K562 (cell line): Measurements from ENCODE around the gene IL18RAP. TPM values are rescaled to one million over a fixed set of nuclear protein-coding genes. Genes with fewer than 3 reads are reported as not detected.

ENCODE experiments used
- ARID1B ChIP-seq: fragments of 450-650 bp; IDR thresholded peaks from 2 replicates; pipeline ENCODE4 v1.6.1; 2016; ENCODE audit warnings: antibody characterized with exemption, mild to moderate bottlenecking, inconsistent platforms
- ARNT ChIP-seq, 2 experiments: fragments of 450-650 bp; IDR thresholded peaks; 2 replicates each; pipeline ENCODE4 v1.6.1; 2016; ENCODE audit warnings: mild to moderate bottlenecking in 1 of 2
- CCAR2 ChIP-seq: fragments of 200-400 bp; formaldehyde crosslinking; IDR thresholded peaks from 2 replicates; pipeline ENCODE4 v1.6.1; 2017; ENCODE audit warnings: mild to moderate bottlenecking, low read depth, low read length
- FUS ChIP-seq: fragments of 200-400 bp; formaldehyde crosslinking; optimal IDR thresholded peaks from 2 replicates; pipeline ENCODE3; 2017; ENCODE audit warnings: low read depth, low read length
- HDAC6 ChIP-seq: IDR thresholded peaks from 2 replicates; pipeline ENCODE4 v1.6.1; 2012; ENCODE audit warnings: low read depth, mild to moderate bottlenecking, control low read depth, inconsistent platforms, low read length, moderate library complexity
- HNRNPH1 ChIP-seq: fragments of 200-400 bp; formaldehyde crosslinking; optimal IDR thresholded peaks from 2 replicates; pipeline ENCODE3; 2017; ENCODE audit warnings: low read depth, mild to moderate bottlenecking, low read length, moderate library complexity
- JUND ChIP-seq, 2 experiments: IDR thresholded peaks; 2 replicates in 1 of 2; 3 replicates in 1 of 2; pipeline ENCODE4 v1.6.1; 2011; ENCODE audit warnings: borderline replicate concordance in 2 of 2, low read depth in 2 of 2, low read length in 2 of 2, improper control_type of control experiment in 1 of 2, missing biosample characterization in 1 of 2, missing genetic modification characterization in 1 of 2, missing genetic modification reagents in 1 of 2
- NR0B1 ChIP-seq: fragments of 450-650 bp; IDR thresholded peaks from one replicate; pipeline ENCODE4 v1.6.1; 2018; ENCODE audit warnings: mild to moderate bottlenecking, moderate library complexity; ENCODE audit not compliant: partially characterized antibody
- NR2C1 ChIP-seq, 2 experiments: fragments of 450-650 bp; IDR thresholded peaks; 2 replicates each; pipeline ENCODE4 v1.6.1; 2017; ENCODE audit warnings: mild to moderate bottlenecking in 2 of 2, antibody characterized with exemption in 1 of 2, inconsistent platforms in 1 of 2, missing compliant biosample characterization in 1 of 2, missing genetic modification characterization in 1 of 2
- PHF20 ChIP-seq: fragments of 450-650 bp; IDR thresholded peaks from 2 replicates; pipeline ENCODE4 v1.6.1; 2018; ENCODE audit not compliant: partially characterized antibody
- ZNF212 ChIP-seq: fragments of 450-650 bp; formaldehyde crosslinking; IDR thresholded peaks from 2 replicates; pipeline ENCODE4 v1.4.0; 2020; ENCODE audit warnings: mild to moderate bottlenecking
- ZNF24 ChIP-seq: fragments of 450-650 bp; IDR thresholded peaks from 2 replicates; pipeline ENCODE4 v1.6.1; 2016
- ZNF280B ChIP-seq: fragments of 250-450 bp; sonication (Bioruptor Pico); IDR thresholded peaks from 2 replicates; pipeline ENCODE4 v1.5.1; 2021; ENCODE audit warnings: mild to moderate bottlenecking
- ZNF764 ChIP-seq: fragments of 250-450 bp; sonication (Bioruptor Pico); IDR thresholded peaks from 2 replicates; pipeline ENCODE4 v1.4.0; 2020; ENCODE audit warnings: low read depth, mild to moderate bottlenecking, moderate library complexity
- polyA plus RNA-seq, 8 experiments: library from polyadenylated mRNA; depleted of rRNA in 4 of 8; stranded (reverse) in 5 of 8; unstranded in 3 of 8; fragments of >200 nt; fragmentation: Nextera tagmentation in 2 of 8; fragmentation: Illumina TruSeq in 1 of 8; extraction: Ambion mirVana in 2 of 8; extraction: Trizol in 1 of 8; gene quantifications; 2 replicates each; pipeline versions ENCODE4 v1.2.1 to v1.2.3, GENCODE V29; 2011 to 2014; ENCODE audit warnings: inconsistent platforms in 1 of 8, missing spikeins in 1 of 8
- total RNA-seq, 7 experiments: library from RNA; depleted of rRNA in 6 of 7; stranded (reverse); fragments of >200 nt in 6 of 7; fragmentation: Illumina TruSeq in 2 of 7; extraction: Trizol in 2 of 7; gene quantifications; 2 replicates each; pipeline versions ENCODE4 v1.2.1 to v1.2.3, GENCODE V29; 2011 to 2021; ENCODE audit warnings: low replicate concordance in 1 of 7
- TF ChIP-seq, protein P1 (sequence below): fragments of 150-350 bp; conservative IDR thresholded peaks from 2 replicates; pipeline ENCODE4 v1.6.1; 2014; ENCODE audit warnings: low read length
- TF ChIP-seq, protein P2 (sequence below): fragments of 450-650 bp; IDR thresholded peaks from 2 replicates; pipeline ENCODE4 v1.6.1; 2016; ENCODE audit warnings: missing biosample characterization, missing genetic modification characterization
- TF ChIP-seq, protein P3 (sequence below), 2 experiments: IDR thresholded peaks; 2 replicates each; pipeline ENCODE4 v1.6.1; 2012; ENCODE audit warnings: improper control_type of control experiment in 2 of 2, low read depth in 2 of 2, low read length in 2 of 2, borderline replicate concordance in 1 of 2

The IL18RAP gene
- total and polyA plus RNA-seq, 9 of the 15 experiments (the other 6 are each of a cell fraction or from before 2014, with no cell fraction given) = 1.1 to 20.5 (median 5.8) TPM

DNA sequence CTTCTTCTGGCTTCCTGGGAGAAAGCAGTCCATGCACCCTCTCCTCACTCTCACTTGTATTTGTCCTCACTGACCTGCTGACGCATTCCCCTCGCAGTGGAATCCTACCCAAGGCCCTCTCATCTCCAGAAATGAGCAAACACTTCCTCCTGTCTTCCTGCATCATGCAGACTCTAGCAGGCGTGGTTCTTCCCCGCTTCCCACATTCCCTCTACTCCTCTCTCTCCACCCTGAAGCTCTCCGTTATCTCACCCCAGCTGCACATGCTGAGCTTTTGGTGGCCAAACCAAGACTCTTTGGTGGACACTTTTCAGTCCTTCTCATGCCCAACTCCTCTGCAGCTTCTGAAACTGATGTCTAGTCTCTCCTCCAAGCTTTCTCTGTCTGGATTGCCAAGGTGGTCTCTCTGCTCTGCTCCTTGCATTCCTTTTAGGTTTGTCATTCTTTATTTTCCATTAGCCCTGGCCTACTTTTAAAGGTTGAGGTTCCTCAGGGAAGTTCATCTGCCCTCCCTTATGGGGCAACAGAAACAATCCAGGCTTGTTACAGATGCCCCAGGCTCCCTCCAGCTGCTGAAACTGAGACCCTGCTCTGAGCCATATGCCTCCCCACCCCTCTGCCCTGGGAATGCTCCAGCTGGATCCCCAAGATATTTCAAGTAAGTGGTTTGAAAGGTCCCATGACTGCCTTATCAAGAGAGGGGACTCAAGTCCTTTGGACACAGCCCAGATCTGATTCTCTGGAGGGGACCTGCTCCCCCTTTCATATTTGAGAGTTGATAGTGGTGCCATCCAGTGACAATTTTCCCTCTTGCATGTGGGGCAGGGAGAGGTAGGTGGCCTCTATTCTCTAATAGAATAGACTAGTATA is 835 bp upstream of the IL18RAP start (continued):
- TF ChIP-seq, protein P1, sequence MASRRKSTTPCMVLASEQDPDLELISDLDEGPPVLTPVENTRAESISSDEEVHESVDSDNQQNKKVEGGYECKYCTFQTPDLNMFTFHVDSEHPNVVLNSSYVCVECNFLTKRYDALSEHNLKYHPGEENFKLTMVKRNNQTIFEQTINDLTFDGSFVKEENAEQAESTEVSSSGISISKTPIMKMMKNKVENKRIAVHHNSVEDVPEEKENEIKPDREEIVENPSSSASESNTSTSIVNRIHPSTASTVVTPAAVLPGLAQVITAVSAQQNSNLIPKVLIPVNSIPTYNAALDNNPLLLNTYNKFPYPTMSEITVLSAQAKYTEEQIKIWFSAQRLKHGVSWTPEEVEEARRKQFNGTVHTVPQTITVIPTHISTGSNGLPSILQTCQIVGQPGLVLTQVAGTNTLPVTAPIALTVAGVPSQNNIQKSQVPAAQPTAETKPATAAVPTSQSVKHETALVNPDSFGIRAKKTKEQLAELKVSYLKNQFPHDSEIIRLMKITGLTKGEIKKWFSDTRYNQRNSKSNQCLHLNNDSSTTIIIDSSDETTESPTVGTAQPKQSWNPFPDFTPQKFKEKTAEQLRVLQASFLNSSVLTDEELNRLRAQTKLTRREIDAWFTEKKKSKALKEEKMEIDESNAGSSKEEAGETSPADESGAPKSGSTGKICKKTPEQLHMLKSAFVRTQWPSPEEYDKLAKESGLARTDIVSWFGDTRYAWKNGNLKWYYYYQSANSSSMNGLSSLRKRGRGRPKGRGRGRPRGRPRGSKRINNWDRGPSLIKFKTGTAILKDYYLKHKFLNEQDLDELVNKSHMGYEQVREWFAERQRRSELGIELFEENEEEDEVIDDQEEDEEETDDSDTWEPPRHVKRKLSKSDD = no peak
- TF ChIP-seq ARID1B = peak; percentile 90
- TF ChIP-seq NR2C1 (IDR thresholded peaks at IDR 0.05) = no peak
- no peak; the same call in 1 of the 2 replicates for TF ChIP-seq NR2C1 (tag; IDR thresholded peaks at IDR 0.05)
- no peak for TF ChIP-seq ARNT (IDR thresholded peaks at IDR 0.05)
- TF ChIP-seq PHF20 = no peak
- TF ChIP-seq JUND (IDR thresholded peaks at IDR 0.05; ENCODE audit: borderline replicate concordance, low read depth, low read length) = peak; percentile 35; the same call in 1 of the 2 replicates
- TF ChIP-seq JUND (tag; IDR thresholded peaks at IDR 0.05; ENCODE audit: borderline replicate concordance, low read depth, low read length) = peak; percentile 14; the same call in 1 of the 3 replicates
- no peak for TF ChIP-seq FUS
- TF ChIP-seq CCAR2 = no peak
- TF ChIP-seq ZNF280B = no peak
- TF ChIP-seq, protein P2, sequence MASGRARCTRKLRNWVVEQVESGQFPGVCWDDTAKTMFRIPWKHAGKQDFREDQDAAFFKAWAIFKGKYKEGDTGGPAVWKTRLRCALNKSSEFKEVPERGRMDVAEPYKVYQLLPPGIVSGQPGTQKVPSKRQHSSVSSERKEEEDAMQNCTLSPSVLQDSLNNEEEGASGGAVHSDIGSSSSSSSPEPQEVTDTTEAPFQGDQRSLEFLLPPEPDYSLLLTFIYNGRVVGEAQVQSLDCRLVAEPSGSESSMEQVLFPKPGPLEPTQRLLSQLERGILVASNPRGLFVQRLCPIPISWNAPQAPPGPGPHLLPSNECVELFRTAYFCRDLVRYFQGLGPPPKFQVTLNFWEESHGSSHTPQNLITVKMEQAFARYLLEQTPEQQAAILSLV = no peak
- TF ChIP-seq HDAC6 = no peak
- no peak for TF ChIP-seq ZNF764 (CRISPR knock-in tag)
- TF ChIP-seq NR0B1 = no peak
- TF ChIP-seq, protein P3, sequence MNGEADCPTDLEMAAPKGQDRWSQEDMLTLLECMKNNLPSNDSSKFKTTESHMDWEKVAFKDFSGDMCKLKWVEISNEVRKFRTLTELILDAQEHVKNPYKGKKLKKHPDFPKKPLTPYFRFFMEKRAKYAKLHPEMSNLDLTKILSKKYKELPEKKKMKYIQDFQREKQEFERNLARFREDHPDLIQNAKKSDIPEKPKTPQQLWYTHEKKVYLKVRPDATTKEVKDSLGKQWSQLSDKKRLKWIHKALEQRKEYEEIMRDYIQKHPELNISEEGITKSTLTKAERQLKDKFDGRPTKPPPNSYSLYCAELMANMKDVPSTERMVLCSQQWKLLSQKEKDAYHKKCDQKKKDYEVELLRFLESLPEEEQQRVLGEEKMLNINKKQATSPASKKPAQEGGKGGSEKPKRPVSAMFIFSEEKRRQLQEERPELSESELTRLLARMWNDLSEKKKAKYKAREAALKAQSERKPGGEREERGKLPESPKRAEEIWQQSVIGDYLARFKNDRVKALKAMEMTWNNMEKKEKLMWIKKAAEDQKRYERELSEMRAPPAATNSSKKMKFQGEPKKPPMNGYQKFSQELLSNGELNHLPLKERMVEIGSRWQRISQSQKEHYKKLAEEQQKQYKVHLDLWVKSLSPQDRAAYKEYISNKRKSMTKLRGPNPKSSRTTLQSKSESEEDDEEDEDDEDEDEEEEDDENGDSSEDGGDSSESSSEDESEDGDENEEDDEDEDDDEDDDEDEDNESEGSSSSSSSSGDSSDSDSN (IDR thresholded peaks at IDR 0.05; ENCODE audit: borderline replicate concordance in 1 of 2, low read depth in 2 of 2, low read length in 2 of 2) = 0 out of 4 replicates have a peak, but pooled peaks of 1 of the 2 experiments have one; percentile 19
- no peak for TF ChIP-seq HNRNPH1
- TF ChIP-seq ZNF212 (CRISPR knock-in tag) = no peak
- TF ChIP-seq ZNF24 = peak; percentile 31; the same call in 1 of the 2 replicates
